NCI-H748 treated with DMSO at 0.1 percent for 48 hours (cell line): ENCODE measurements around the gene HAND2.

Source experiments
- DNase-seq: peaks from one replicate; lab custom pipeline; 2025; lab: John Stamatoyannopoulos, UW

The HAND2 gene

GRCh38 chr4:173502282-173502681 lies 27.7 kb downstream of the HAND2 start:
- no peak for DNase-seq

DNA sequence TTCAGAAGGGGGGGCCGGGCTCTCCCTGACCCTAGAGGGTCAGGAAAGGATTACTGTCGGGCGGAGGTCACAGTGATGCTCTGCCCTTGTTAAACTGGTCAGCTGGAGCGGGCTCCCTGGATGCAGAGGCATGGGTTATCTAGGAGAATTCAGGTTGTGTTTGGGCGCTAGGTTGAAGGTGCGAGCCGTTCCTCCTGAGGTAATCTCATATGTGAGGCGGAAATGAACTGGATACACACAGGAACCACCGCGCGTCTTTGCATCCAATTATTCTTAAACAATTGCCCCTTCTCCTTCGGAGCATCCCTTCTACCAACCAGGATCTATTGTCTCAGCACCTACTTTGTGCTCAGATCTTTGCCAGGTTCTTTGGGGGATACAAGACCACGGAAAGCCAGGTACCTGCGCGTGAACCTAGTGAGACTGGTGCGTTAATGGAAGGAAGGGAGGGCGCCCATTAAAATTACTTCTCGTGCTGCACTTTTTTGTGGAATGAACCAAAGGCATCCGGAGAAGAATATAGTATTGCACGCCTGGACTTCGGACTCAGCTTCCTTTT lies 28.4 kb downstream of the HAND2 start:
- DNase-seq = no peak

DNA sequence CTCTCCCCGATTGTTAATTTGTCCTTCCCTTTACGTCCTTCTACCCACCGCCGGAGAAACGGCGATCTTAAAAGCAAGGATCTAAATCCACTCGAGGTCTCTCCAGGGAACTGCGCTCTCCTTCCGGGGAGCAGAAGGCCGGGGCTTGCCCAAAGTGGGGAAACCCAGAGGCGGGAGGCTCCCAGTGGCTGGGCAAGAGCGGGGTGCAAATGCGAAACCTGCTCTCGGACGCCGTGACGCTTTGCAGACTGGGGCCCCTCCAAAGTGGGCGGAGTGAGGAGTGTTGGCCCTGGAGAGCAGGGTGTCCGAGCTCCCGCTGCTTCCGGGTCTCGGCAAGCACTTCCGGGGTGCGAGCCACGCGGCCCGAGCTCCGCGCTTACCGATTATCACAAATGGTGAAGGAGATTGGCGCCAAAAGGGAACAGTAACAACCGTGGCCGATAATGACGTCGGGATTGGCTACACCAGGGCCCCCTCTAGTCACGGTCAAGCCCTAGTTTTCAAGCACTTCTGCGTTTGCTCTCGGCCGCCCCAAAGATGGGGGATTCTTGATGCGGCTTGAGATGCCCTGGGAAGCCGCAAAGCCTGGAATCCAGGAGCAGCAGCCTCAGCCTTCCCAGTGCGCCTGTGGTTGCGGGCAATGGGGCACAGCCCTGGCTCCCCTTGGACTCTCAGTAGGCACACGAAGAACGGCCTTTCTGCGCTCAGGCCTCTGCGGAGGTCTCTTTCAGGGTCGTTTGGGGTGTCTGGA lies 29.0 kb downstream of the HAND2 start:
- DNase-seq = no peak

DNA sequence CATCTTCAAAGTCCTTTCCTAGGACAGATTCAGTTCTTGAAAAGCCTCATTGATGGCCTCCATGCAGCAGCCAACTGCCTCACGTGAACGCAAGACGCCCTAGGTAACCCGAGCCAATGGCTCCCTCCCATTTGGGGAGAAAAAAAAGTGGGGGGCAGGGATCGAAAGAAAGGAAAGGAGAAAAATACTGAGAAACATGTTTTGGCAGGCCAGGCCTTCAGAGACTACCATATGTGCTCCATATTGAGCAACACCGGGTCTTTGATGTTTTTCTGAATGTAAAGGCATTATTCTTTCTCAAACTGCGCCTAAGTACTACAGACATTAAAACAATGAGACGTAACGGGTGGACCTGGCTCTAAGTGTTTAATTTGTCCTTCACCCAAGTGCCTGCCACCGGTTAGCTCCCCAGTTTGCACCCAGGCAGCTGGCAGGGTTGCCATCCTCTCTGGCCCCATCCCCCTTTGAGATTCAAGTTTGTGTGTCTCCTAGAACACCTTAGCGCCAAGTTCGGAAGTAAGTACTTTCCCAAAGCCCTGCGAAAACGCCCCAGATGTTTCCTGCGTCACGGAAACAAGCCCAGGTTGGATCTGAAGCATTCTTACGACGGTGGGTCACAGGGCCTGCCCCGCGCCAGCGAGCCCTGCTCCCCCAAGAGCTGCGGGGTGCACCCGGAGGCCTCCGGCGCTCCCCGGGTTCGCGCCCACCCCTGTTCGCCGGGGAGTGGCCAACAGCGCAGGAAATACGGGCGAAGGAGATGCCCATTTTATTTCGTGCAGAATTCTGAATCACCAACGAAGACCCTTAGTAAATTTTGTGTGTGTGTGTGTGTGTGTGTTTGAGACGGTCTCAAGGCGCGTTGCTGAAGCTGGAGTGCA lies 30.1 kb downstream of the HAND2 start:
- no peak for DNase-seq

DNA sequence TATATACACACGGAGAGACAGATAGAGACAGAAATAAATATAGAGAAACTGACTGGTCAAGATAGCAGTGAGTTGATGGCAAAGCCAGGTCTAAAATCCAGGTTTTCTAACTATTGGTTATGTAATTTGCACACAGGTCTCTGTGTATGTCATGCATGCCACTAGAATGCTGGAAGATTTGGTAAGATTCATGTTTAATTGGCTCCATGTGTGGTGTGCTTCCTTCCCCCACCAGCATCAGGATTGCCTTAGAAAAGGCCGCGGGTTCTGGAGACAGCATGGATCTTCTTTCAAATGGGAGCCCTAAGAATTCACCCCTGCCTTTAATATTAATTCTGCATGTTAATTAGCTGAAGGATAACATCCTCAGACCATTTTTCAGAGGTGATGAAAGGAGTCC lies 31.3 kb downstream of the HAND2 start:
- no peak for DNase-seq

GRCh38 chr4:173498023-173498422 lies 32.0 kb downstream of the HAND2 start:
- DNase-seq = no peak

- DNase-seq = peak; percentile 57
These were observed 35.7 kb downstream of the HAND2 start for GRCh38 chr4:173494013-173494970.

- DNase-seq = no peak
These were observed 37.0 kb downstream of the HAND2 start for GRCh38 chr4:173493041-173493440.

DNA sequence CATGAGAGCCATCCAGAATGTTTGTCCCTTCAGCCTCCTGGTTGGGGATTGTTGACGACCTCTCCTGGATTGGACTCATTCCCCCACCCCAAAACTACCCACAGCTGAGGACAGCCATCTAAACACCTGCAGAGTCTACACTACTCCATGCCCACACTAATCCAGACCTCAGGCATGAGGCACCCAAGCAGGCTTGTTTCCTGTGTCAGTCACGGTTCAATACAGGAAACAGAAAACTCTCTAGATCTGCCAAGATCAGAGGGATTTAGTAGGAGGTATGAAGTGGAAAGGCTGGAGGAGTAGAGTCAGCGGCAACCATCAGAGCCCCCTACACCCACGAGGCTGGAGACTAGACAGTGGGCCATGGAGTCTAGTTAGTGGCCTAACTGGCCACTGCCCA lies 37.7 kb downstream of the HAND2 start:
- DNase-seq = no peak

GRCh38 chr4:173490817-173491528 lies 39.1 kb downstream of the HAND2 start:
- no peak for DNase-seq

DNA sequence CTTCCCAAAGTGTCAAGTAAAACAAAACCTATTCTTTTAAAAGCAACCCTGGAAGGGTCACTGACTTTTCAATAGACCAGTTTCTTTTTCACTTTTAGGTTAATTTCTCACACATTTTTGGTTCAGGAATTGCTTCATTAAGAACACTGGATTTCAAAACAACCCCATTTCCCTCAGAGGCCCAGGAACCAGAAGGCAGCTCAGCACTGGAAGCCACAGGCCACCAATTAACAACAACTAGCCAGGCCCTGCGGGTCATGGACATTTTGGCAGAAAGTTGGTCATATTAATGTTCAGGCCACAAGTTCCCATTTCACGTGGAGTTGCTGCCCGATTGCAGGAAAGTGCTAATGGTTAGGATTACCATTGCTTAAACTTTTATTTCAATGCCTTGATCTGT lies 39.8 kb downstream of the HAND2 start:
- DNase-seq = no peak

DNA sequence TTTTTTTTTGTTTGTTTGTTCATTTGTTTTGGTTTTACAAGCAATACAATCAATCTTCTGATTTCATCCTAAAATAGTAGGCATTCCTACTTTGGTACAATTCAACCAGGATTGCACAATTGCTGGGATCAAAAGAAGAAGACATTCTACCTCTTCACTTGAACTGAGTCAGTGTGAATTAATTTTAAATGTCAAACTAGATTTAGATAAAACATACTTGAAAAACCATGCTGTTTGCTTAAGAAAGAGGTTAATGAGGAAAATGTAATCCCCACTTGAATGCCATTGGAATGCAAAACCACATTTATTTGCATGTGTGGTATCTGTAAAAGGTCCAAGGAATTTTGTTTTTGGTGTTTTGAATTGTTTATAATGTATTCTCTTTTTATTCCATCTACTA lies 40.5 kb downstream of the HAND2 start:
- no peak for DNase-seq

GRCh38 chr4:173488656-173489055 lies 41.4 kb downstream of the HAND2 start:
- no peak for DNase-seq

DNA sequence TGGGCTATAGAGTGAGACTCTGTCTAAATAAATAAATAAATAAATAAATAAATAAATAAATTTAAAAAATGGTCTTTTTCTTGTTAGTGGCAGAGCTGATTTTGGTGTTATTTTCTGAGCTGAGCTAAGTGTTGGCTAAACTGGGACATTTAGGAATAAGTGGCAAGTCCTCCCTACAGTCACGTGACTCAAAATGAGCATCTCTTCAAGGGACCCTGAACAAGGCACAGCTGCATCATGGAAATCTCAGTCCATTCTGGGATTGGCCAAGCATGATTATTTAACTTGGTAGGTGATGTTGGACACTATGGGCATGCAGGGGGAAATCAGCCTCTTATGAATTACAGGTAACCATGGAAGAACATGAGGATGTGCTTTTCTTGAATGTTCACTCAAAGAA lies 42.0 kb downstream of the HAND2 start:
- DNase-seq = no peak

- no peak for DNase-seq
These were observed 43.2 kb downstream of the HAND2 start for GRCh38 chr4:173486714-173487392.

DNA sequence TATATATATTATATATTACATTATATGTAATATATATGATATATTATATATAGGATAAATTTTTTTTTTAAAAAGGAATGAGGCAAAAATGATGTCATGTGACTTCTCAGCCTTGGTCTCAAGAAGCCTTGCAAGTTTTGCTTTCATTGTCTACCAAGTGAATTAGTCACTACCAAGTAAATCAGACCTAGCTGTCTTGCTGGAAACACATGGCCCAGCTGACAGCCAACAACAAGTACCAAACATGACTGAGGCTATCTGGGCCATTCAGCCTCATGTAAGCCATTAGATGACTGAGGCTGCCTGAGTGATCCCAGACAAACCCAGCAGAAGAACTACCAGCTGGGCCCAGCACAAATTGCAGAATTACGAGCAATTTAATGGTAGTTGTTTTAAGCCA lies 44.9 kb downstream of the HAND2 start:
- no peak for DNase-seq

- no peak for DNase-seq
These were observed 47.6 kb downstream of the HAND2 start for GRCh38 chr4:173482330-173482931.

- DNase-seq = no peak
These were observed 51.1 kb downstream of the HAND2 start for GRCh38 chr4:173478913-173479283.

- no peak for DNase-seq
These were observed 51.7 kb downstream of the HAND2 start for GRCh38 chr4:173478201-173478912.

DNA sequence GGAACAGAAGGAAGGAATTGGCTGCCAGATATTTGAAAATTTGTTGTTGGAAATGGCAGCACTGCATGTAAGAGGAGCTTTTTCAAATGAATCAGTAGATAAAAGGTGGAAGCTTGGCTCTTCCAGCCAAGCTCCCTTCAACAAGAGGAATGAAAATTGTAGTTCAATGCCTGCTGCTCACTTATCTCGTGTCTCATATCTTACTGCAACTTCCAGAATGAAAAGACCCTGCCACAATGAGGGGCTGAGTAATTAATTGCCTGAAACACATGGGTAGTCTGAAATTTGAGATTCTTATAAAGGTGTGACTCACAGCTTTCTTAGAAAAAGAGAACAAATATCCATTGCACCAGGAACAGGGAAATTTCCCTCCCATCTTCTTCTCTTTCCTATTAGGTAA lies 53.0 kb downstream of the HAND2 start:
- no peak for DNase-seq
